ENCODE measurements around the gene MAG. TPM values are rescaled to one million over a fixed set of nuclear protein-coding genes. Genes with fewer than 3 reads are reported as not detected.

The MAG gene
- total RNA-seq, 1 experiment from 2014 or later, result 0.17 TPM

GRCh38 chr19:35336166-35336955 lies 44.4 kb downstream of the MAG start:
- Histone ChIP-seq H3K36me3 (ENCODE audit: control insufficient read depth in 1 of 2, insufficient read depth in 2 of 2, low read length in 2 of 2) (no peaks in the 10 kb centered on the region), H3K4me2 (ENCODE audit: low read length) (no peak overlapping the region), H3K9me3 (ENCODE audit: control insufficient read depth in 1 of 2, insufficient read depth in 1 of 2, low read depth in 1 of 2, low read length in 2 of 2) (no peaks in the 10 kb centered on the region), H3K9me2 (ENCODE audit: insufficient read depth) (no peaks in the 10 kb centered on the region), H3K27ac (ENCODE audit: low read depth, low read length) (no peak overlapping the region), H2AFZ (ENCODE audit: low read depth, low read length, poor library complexity, severe bottlenecking) (no peak overlapping the region), H3K4me1 (ENCODE audit: control insufficient read depth in 1 of 2, insufficient read depth in 2 of 2, low read length in 2 of 2) (no peaks in the 10 kb centered on the region), H4K20me1 (ENCODE audit: insufficient read depth) (no peaks in the 10 kb centered on the region), H3K4me3 (replicated peaks in 1 of 2; ENCODE audit: low read depth in 1 of 2, low read length in 2 of 2) (no peak overlapping the region), H3K9ac (ENCODE audit: low read length) (no peak overlapping the region), H3K79me2 (ENCODE audit: insufficient read depth, low read length) (no peaks in the 10 kb centered on the region), H3K27me3 (ENCODE audit: insufficient read depth, low read length) (no peaks in the 10 kb centered on the region)
- no TSS peak for BruUV-seq (replicated peaks)
- DNase-seq (ENCODE audit: low read depth, low spot score) (no peak), ATAC-seq (no peak)
- intact Hi-C loops (cut with micrococcal nuclease), result no loop called here
- CTCF ChIA-PET, result no interaction called here
- RAD21 ChIA-PET (ENCODE audit: low non-redundant PET in 1 of 2, low total read pairs in 2 of 2, uncharacterized antibody in 2 of 2, unreplicated experiment in 2 of 2), result no interaction called here
- POLR2A ChIA-PET, result no interaction called here
- TF ChIP-seq POLR2AphosphoS5 (IDR thresholded peaks at IDR 0.05; ENCODE audit: low read depth, low read length) (no peak), CEBPB (IDR thresholded peaks at IDR 0.05; ENCODE audit: low read depth) (no peak), SIN3A (IDR thresholded peaks at IDR 0.05; ENCODE audit: low read depth) (no peak), REST (IDR thresholded peaks at IDR 0.05; ENCODE audit: low read depth) (no peak), ZFX (IDR thresholded peaks at IDR 0.05) (no peak), EZH2phosphoT487 (IDR thresholded peaks at IDR 0.05; ENCODE audit: borderline replicate concordance) (no peak), EZH2 (IDR thresholded peaks at IDR 0.05) (no peak), FOSL1 (IDR thresholded peaks at IDR 0.05; ENCODE audit: low read depth) (no peak), POLR2A (IDR thresholded peaks at IDR 0.05; ENCODE audit: borderline replicate concordance, extremely low read depth, insufficient read depth, insufficient read length) (no peak), EGR1 (IDR thresholded peaks at IDR 0.05; ENCODE audit: low read depth) (no peak), RAD21 (IDR thresholded peaks at IDR 0.05; ENCODE audit: low read depth) (no peak)
- TF ChIP-seq, protein P1, sequence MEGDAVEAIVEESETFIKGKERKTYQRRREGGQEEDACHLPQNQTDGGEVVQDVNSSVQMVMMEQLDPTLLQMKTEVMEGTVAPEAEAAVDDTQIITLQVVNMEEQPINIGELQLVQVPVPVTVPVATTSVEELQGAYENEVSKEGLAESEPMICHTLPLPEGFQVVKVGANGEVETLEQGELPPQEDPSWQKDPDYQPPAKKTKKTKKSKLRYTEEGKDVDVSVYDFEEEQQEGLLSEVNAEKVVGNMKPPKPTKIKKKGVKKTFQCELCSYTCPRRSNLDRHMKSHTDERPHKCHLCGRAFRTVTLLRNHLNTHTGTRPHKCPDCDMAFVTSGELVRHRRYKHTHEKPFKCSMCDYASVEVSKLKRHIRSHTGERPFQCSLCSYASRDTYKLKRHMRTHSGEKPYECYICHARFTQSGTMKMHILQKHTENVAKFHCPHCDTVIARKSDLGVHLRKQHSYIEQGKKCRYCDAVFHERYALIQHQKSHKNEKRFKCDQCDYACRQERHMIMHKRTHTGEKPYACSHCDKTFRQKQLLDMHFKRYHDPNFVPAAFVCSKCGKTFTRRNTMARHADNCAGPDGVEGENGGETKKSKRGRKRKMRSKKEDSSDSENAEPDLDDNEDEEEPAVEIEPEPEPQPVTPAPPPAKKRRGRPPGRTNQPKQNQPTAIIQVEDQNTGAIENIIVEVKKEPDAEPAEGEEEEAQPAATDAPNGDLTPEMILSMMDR (IDR thresholded peaks at IDR 0.05 in 2 of 3, conservative IDR thresholded peaks at IDR 0.05 in 1 of 3; ENCODE audit: borderline replicate concordance in 1 of 3, insufficient read depth in 1 of 3, low read depth in 2 of 3, low read length in 2 of 3), result no peak
- TF ChIP-seq, protein P2, sequence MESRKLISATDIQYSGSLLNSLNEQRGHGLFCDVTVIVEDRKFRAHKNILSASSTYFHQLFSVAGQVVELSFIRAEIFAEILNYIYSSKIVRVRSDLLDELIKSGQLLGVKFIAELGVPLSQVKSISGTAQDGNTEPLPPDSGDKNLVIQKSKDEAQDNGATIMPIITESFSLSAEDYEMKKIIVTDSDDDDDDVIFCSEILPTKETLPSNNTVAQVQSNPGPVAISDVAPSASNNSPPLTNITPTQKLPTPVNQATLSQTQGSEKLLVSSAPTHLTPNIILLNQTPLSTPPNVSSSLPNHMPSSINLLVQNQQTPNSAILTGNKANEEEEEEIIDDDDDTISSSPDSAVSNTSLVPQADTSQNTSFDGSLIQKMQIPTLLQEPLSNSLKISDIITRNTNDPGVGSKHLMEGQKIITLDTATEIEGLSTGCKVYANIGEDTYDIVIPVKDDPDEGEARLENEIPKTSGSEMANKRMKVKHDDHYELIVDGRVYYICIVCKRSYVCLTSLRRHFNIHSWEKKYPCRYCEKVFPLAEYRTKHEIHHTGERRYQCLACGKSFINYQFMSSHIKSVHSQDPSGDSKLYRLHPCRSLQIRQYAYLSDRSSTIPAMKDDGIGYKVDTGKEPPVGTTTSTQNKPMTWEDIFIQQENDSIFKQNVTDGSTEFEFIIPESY (IDR thresholded peaks at IDR 0.05; ENCODE audit: extremely low read depth, insufficient replicate concordance, low read length), result no peak

Data from HCT116 (cell line).